Naive thymus-derived CD8-positive, alpha-beta T cell (primary cell): Measurements from ENCODE around the gene SETDB1. TPM values are rescaled to one million over a fixed set of nuclear protein-coding genes. Genes with fewer than 3 reads are reported as not detected.

Experiments
- ATAC-seq, 2 donors: fragments of 150-1000 bp; cut with Tn5 transposase in 1 of 2; sonication (Bioruptor Pico), chemical (Tn5 transposase) in 1 of 2; 1 replicate in 1 of 2; 2 replicates in 1 of 2; pipeline ENCODE4 v1.10.0; 2021; ENCODE audit warnings: mild to moderate bottlenecking in 2 of 2, moderate library complexity in 2 of 2
- POLR2A ChIA-PET: fragments of 350-600 bp; sonication (Branson Sonifier 250); formaldehyde crosslinking; loops from one replicate; lab custom pipeline; 2021; ENCODE audit warnings: antibody characterized with exemption; lab: Charles Lee
- DNase-seq, 10 donors: peaks; one replicate each; pipeline versions ENCODE4 v3.0.0 to v3.0.0-alpha.2; 2020 to 2022
- H3K27ac Mint-ChIP-seq, 10 donors: one replicate each; pipeline ENCODE4 v1.8.0; 2020 to 2022; ENCODE audit warnings: mild to moderate bottlenecking in 10 of 10, mixed read lengths in 10 of 10, moderate library complexity in 4 of 10, inconsistent platforms in 1 of 10
- H3K27me3 Mint-ChIP-seq, 5 donors: one replicate each; pipeline ENCODE4 v1.8.0; 2021 to 2022; ENCODE audit warnings: mixed read lengths in 5 of 5
- H3K36me3 Mint-ChIP-seq, 3 donors: one replicate each; pipeline ENCODE4 v1.8.0; 2020 to 2022; ENCODE audit warnings: mixed read lengths in 3 of 3, mild to moderate bottlenecking in 2 of 3, inconsistent platforms in 1 of 3
- H3K4me1 Mint-ChIP-seq, 4 donors: one replicate each; pipeline ENCODE4 v1.8.0; 2021 to 2022; ENCODE audit warnings: mixed read lengths in 4 of 4
- H3K4me3 Mint-ChIP-seq, 10 donors: one replicate each; pipeline ENCODE4 v1.8.0; 2020 to 2022; ENCODE audit warnings: mild to moderate bottlenecking in 10 of 10, mixed read lengths in 10 of 10, moderate library complexity in 6 of 10, inconsistent platforms in 1 of 10
- H3K9me3 Mint-ChIP-seq, 9 donors: one replicate each; pipeline ENCODE4 v1.8.0; 2020 to 2022; ENCODE audit warnings: mixed read lengths in 9 of 9, mild to moderate bottlenecking in 3 of 9, inconsistent platforms in 1 of 9, moderate library complexity in 1 of 9
- polyA plus RNA-seq, 3 donors: library from polyadenylated mRNA; unstranded; fragments of 300-500 nt; fragmentation: Illumina TruSeq; gene quantifications; one replicate each; pipeline ENCODE4 v1.2.3, GENCODE V29; 2021
- total RNA-seq, 8 experiments: library from RNA in 2 of 8; stranded (reverse) in 2 of 8; gene quantifications; one replicate each; pipeline ENCODE4 v1.2.3 and lab custom pipeline; 2021 to 2026

Gene SETDB1
- total and polyA plus RNA-seq, 5 experiments from 2014 or later: 9.9 to 95.2 (median 17.5) TPM

- POLR2A ChIA-PET: no interaction called here
- no peaks in the 10 kb centered on the region for H3K27me3 Mint-ChIP-seq
- DNase-seq (no peak), ATAC-seq (no peak)
- H3K4me3 Mint-ChIP-seq: no peak overlapping the region
- peak overlapping the region in 5 of 10 donors; percentile 6 to 74 (median 39) for H3K27ac Mint-ChIP-seq
- H3K4me1 Mint-ChIP-seq: no peaks in the 10 kb centered on the region
- no peaks in the 10 kb centered on the region for H3K9me3 Mint-ChIP-seq
- H3K36me3 Mint-ChIP-seq: peaks cover 3 to 95% (median 42%) of the 10 kb centered on the region in 3 donors
These were observed 18.7 kb downstream of the SETDB1 start for GRCh38 chr1:150944856-150945255.

- no peak overlapping the region for H3K4me3 Mint-ChIP-seq
- peak overlapping the region in 7 of 10 donors; percentile 4 to 75 (median 35) for H3K27ac Mint-ChIP-seq
- POLR2A ChIA-PET: no interaction called here
- H3K9me3 Mint-ChIP-seq: no peaks in the 10 kb centered on the region
- H3K36me3 Mint-ChIP-seq: peaks cover 5 to 88% (median 30%) of the 10 kb centered on the region in 3 donors
- peaks cover 0 to 1% (median 0%) of the 10 kb centered on the region in 4 donors for H3K4me1 Mint-ChIP-seq
- H3K27me3 Mint-ChIP-seq: no peaks in the 10 kb centered on the region
- ATAC-seq: no peak
- DNase-seq: no peak
These were observed 28.5 kb downstream of the SETDB1 start for GRCh38 chr1:150954708-150955107.

GRCh38 chr1:150955280-150955679 is 29.1 kb downstream of the SETDB1 start:
- ATAC-seq (no peak), DNase-seq (no peak)
- Mint-ChIP-seq H3K4me3 (no peak overlapping the region), H3K4me1 (peaks cover 0 to 1% (median 0%) of the 10 kb centered on the region in 4 donors), H3K36me3 (peaks cover 5 to 88% (median 32%) of the 10 kb centered on the region in 3 donors), H3K27me3 (no peaks in the 10 kb centered on the region), H3K27ac (peak overlapping the region in 6 of 10 donors; percentile 3 to 46 (median 26)), H3K9me3 (no peaks in the 10 kb centered on the region)
- POLR2A ChIA-PET: no interaction called here

- POLR2A ChIA-PET: interaction anchor here (0.6 to 0.7 kb wide), 3 partner anchors 102 to 633 kb away, joined by 3 to 4 read pairs (median 3); partner anchors contain the start of gene MLLT11
- Mint-ChIP-seq H3K27ac (peak overlapping the region in 2 of 10 donors; percentile 12 to 18), H3K27me3 (no peaks in the 10 kb centered on the region), H3K9me3 (no peaks in the 10 kb centered on the region), H3K4me3 (no peak overlapping the region), H3K36me3 (peaks cover 0 to 86% (median 22%) of the 10 kb centered on the region in 3 donors), H3K4me1 (peaks cover 0 to 1% (median 0%) of the 10 kb centered on the region in 4 donors)
- no peak for DNase-seq
- no peak for ATAC-seq
These were observed 31.5 kb downstream of the SETDB1 start for GRCh38 chr1:150957666-150958065.

- POLR2A ChIA-PET: interaction anchor here (1.4 kb wide), 1 partner anchor 16 kb away, joined by 4 read pairs; no protein-coding TSS in a partner anchor
- no peaks in the 10 kb centered on the region for H3K9me3 Mint-ChIP-seq
- H3K27ac Mint-ChIP-seq: peak overlapping the region in 3 of 10 donors; percentile 36 to 88 (median 46)
- DNase-seq (no peak), ATAC-seq (no peak)
- no peak overlapping the region for H3K4me3 Mint-ChIP-seq
- peaks cover 0 to 8% (median 0%) of the 10 kb centered on the region in 4 donors for H3K4me1 Mint-ChIP-seq
- H3K27me3 Mint-ChIP-seq: no peaks in the 10 kb centered on the region
- peaks cover 0 to 86% (median 17%) of the 10 kb centered on the region in 3 donors for H3K36me3 Mint-ChIP-seq
These were observed 34.5 kb downstream of the SETDB1 start for GRCh38 chr1:150960646-150961045.

- POLR2A ChIA-PET: interaction anchor here (1.4 kb wide), 1 partner anchor 15 kb away, joined by 4 read pairs; no protein-coding TSS in a partner anchor
- no peaks in the 10 kb centered on the region for H3K27me3 Mint-ChIP-seq
These were observed 35.6 kb downstream of the SETDB1 start for GRCh38 chr1:150961756-150962155.

GRCh38 chr1:150963321-150964163 is 37.4 kb downstream of the SETDB1 start:
- Mint-ChIP-seq H3K27me3 (no peaks in the 10 kb centered on the region), H3K36me3 (peaks cover 0 to 95% (median 24%) of the 10 kb centered on the region in 3 donors), H3K4me3 (no peak overlapping the region), H3K4me1 (peaks cover 0 to 19% (median under 1%) of the 10 kb centered on the region in 4 donors), H3K27ac (peak overlapping the region in 7 of 10 donors; percentile 8 to 84 (median 55)), H3K9me3 (no peaks in the 10 kb centered on the region)
- POLR2A ChIA-PET: interaction anchor here (1.4 kb wide), 1 partner anchor 11 kb away, joined by 6 read pairs; the partner anchor contains the start of gene CERS2
- ATAC-seq (no peak), DNase-seq (no peak)

More at GRCh38 chr1:150961756-150962155, 35.6 kb downstream of the SETDB1 start:
- Mint-ChIP-seq H3K4me3 (no peak overlapping the region), H3K36me3 (peaks cover 0 to 92% (median 17%) of the 10 kb centered on the region in 3 donors), H3K4me1 (peaks cover 0 to 8% (median under 1%) of the 10 kb centered on the region in 4 donors), H3K27ac (peak overlapping the region in 5 of 10 donors; percentile 11 to 43 (median 29)), H3K9me3 (no peaks in the 10 kb centered on the region)
- DNase-seq (no peak), ATAC-seq (no peak)

- POLR2A ChIA-PET: interaction anchor here (1.3 to 1.4 kb wide), 2 partner anchors 10 kb away, joined by 5 to 6 read pairs; partner anchors contain the start of gene CERS2
- Mint-ChIP-seq H3K9me3 (no peaks in the 10 kb centered on the region), H3K4me1 (peaks cover 0 to 24% (median 4%) of the 10 kb centered on the region in 4 donors), H3K27me3 (no peaks in the 10 kb centered on the region), H3K27ac (peak overlapping the region in 8 of 10 donors; percentile 12 to 74 (median 48)), H3K36me3 (peaks cover 0 to 95% (median 23%) of the 10 kb centered on the region in 3 donors), H3K4me3 (no peak overlapping the region)
- ATAC-seq: no peak
- no peak for DNase-seq
These were observed 38.0 kb downstream of the SETDB1 start for GRCh38 chr1:150964164-150964489.

GRCh38 chr1:150965605-150966004 is 39.4 kb downstream of the SETDB1 start:
- POLR2A ChIA-PET: interaction anchor here (1.3 kb wide), 1 partner anchor 10 kb away, joined by 3 read pairs; no protein-coding TSS in a partner anchor
- ATAC-seq (no peak), DNase-seq (no peak)
- H3K27ac Mint-ChIP-seq: peak overlapping the region in 6 of 10 donors; percentile 8 to 66 (median 44)
- H3K4me3 Mint-ChIP-seq: no peak overlapping the region
- no peaks in the 10 kb centered on the region for H3K27me3 Mint-ChIP-seq
- H3K36me3 Mint-ChIP-seq: peaks cover 0 to 81% (median 13%) of the 10 kb centered on the region in 3 donors
- H3K9me3 Mint-ChIP-seq: no peaks in the 10 kb centered on the region
- peaks cover 5 to 31% (median 10%) of the 10 kb centered on the region in 4 donors for H3K4me1 Mint-ChIP-seq

GRCh38 chr1:150966011-150966410 is 39.8 kb downstream of the SETDB1 start:
- peaks cover 0 to 77% (median 13%) of the 10 kb centered on the region in 3 donors for H3K36me3 Mint-ChIP-seq
- H3K27ac Mint-ChIP-seq: peak overlapping the region in 7 of 10 donors; percentile 19 to 66 (median 30)
- POLR2A ChIA-PET: no interaction called here
- H3K4me3 Mint-ChIP-seq: no peak overlapping the region
- no peaks in the 10 kb centered on the region for H3K9me3 Mint-ChIP-seq
- peaks cover 9 to 36% (median 14%) of the 10 kb centered on the region in 4 donors for H3K4me1 Mint-ChIP-seq
- no peaks in the 10 kb centered on the region for H3K27me3 Mint-ChIP-seq
- no peak for ATAC-seq
- no peak for DNase-seq

- DNase-seq (no peak), ATAC-seq (no peak)
- H3K27me3 Mint-ChIP-seq: no peaks in the 10 kb centered on the region
- no peak overlapping the region for H3K4me3 Mint-ChIP-seq
- peaks cover 17 to 55% (median 33%) of the 10 kb centered on the region in 4 donors for H3K4me1 Mint-ChIP-seq
- peak overlapping the region in 8 of 10 donors; percentile 4 to 79 (median 31) for H3K27ac Mint-ChIP-seq
- peaks cover 0 to 60% (median 8%) of the 10 kb centered on the region in 3 donors for H3K36me3 Mint-ChIP-seq
- no peaks in the 10 kb centered on the region for H3K9me3 Mint-ChIP-seq
- POLR2A ChIA-PET: interaction anchor here (0.7 kb wide), 1 partner anchor 13 kb away, joined by 3 read pairs; no protein-coding TSS in a partner anchor
These were observed 41.8 kb downstream of the SETDB1 start for GRCh38 chr1:150967936-150968335.

- H3K4me3 Mint-ChIP-seq: no peak overlapping the region
- ATAC-seq: no peak
- peaks cover 21 to 60% (median 39%) of the 10 kb centered on the region in 4 donors for H3K4me1 Mint-ChIP-seq
- no peaks in the 10 kb centered on the region for H3K9me3 Mint-ChIP-seq
- no peaks in the 10 kb centered on the region for H3K27me3 Mint-ChIP-seq
- H3K27ac Mint-ChIP-seq: peak overlapping the region in 5 of 10 donors; percentile 21 to 84 (median 40)
- POLR2A ChIA-PET: interaction anchor here (0.7 kb wide), 1 partner anchor 12 kb away, joined by 3 read pairs; no protein-coding TSS in a partner anchor
- no peak for DNase-seq
- peaks cover 0 to 54% (median 7%) of the 10 kb centered on the region in 3 donors for H3K36me3 Mint-ChIP-seq
These were observed 42.3 kb downstream of the SETDB1 start for GRCh38 chr1:150968491-150968890.
